Stimulated activated CD4-positive, alpha-beta T cell treated with anti-CD3 and anti-CD28 coated beads, Interleukin-4, amount 100 ng/mL, for 1 hour (primary cell): ENCODE results near the gene FBXO11.
A peak's percentile ranks its signal among the peaks of the same experiment; 100 is the strongest.

Source experiments
- DNase-seq: peaks from one replicate; pipeline ENCODE4 v3.0.0-alpha.2; 2020

FBXO11 gene

DNA sequence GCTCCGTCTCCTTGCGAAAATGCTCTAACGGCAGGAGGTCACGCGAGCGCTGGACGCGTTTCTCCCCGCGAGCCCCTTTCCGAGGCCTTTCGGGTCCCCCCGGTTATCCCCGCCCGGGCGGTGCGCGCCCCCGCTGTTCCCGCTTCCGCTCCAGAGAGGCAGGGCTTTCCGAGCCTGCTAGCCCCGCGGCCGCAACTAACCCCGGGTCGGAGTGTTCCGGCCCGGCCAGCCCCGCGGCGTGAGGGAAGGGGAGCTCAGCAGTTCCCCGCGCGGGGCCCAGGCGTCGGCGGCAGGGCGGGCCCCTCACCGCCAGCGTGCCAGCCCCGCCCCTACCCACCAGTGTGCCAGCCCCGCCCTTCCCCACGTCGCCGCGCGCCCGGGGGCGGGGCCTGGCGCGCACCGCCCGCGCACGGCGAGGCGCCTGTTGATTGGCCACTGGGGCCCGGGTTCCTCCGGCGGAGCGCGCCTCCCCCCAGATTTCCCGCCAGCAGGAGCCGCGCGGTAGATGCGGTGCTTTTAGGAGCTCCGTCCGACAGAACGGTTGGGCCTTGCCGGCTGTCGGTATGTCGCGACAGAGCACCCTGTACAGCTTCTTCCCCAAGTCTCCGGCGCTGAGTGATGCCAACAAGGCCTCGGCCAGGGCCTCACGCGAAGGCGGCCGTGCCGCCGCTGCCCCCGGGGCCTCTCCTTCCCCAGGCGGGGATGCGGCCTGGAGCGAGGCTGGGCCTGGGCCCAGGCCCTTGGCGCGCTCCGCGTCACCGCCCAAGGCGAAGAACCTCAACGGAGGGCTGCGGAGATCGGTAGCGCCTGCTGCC is 123.4 kb downstream of the FBXO11 start, which contains the start of gene MSH6:
MSH6 (plus strand) TSS at position 475 of the 815 bp plus-strand sequence; CDS start at position 564, 89 bp downstream.
- peak; percentile 88 for DNase-seq

- no peak for DNase-seq
Observed at GRCh38 chr2:47782381-47782670, 124.0 kb downstream of the FBXO11 start.

GRCh38 chr2:47779426-47779790 is 126.9 kb downstream of the FBXO11 start:
- DNase-seq, result no peak

- DNase-seq, result no peak
Observed at GRCh38 chr2:47778698-47779425, 127.4 kb downstream of the FBXO11 start.

DNA sequence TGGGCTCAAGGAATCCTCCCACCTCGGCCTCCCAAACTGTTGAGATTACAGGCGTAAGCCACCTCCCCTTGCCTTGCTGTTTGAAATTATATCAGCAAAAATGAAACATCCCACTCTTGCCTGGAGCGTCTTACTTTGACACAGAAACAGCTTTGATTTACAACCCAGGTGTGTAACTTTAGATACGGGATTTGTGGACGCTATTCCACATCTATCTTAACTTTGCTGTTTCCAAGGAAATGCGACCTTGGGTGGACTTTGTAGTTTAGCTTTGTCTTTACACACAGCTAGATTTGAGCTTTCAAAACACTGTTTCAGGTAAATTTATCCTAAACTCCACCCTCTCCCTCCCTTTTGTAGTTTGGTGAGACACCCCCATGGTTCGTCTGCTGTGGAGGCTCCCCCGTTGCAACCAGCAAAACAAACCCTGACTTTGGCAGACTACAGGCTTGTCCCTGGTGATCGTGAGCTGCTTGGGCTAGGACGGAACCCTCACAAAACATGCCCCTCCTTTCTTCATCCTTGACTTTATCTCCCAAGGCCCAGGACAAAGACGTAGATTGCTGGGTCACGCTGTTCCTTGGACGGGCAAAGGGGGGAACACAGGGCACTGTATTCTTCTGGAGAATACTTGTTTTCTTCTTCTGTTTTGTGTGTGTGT is 128.9 kb downstream of the FBXO11 start:
- no peak for DNase-seq

GRCh38 chr2:47774567-47774966 is 131.7 kb downstream of the FBXO11 start:
- DNase-seq, result no peak

GRCh38 chr2:47772343-47772742 is 134.0 kb downstream of the FBXO11 start:
- no peak for DNase-seq

DNA sequence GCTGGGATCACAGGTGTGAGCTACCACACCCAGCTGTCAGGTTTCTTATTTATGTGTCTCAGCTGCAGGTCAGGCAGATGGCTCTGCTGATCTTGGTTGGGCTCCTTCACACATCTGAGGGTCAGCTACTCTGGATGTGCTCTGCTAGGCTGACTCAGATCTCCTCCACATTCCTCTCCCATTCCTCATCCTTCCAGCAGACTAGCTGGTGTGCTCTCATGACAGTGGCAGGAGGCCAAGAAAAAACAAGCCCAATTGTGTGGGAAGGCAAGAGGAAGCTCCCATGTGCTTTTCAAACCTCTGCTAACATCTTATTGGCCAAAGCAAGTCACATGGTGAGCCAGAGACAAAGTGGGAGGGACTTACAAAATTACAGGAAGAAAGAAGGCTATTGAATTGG is 135.1 kb downstream of the FBXO11 start:
- no peak for DNase-seq

GRCh38 chr2:47769318-47769717 is 137.0 kb downstream of the FBXO11 start:
- no peak for DNase-seq

DNA sequence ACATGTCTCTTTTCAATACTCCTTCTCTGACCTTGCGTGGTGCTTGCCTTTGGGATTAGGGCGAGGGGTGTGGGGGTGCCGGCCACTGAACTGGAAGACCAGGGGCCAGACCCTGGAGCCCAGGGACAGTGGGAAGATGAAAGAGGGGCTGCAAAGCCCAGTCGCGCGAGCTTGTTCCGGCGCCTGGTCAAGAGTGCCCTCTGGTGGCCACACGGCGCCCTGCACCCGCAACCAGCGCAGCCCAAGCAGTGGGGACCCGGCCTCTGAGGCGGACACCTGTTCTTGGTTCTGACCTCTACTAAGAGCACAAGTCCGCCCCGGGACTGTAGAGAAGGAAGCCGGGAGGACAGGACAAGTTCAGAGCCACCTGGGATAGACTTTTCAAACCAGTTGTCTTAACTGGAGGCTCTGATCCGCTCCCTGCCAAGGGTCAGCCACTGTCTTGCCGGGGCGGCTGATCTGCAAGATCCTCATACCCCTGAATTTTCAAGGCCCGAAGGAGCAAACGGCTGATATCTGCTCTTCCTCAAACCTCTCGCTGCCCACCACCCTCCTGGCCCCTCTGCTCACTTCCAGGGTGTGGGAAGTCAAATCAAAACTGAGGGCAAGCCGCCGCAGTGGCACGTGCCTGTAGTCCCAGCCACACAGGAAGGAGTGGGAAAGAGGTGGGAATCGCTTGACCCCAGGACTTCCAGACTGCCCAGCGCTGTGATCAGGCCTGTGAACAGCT is 138.3 kb downstream of the FBXO11 start:
- DNase-seq, result peak; percentile 73

DNA sequence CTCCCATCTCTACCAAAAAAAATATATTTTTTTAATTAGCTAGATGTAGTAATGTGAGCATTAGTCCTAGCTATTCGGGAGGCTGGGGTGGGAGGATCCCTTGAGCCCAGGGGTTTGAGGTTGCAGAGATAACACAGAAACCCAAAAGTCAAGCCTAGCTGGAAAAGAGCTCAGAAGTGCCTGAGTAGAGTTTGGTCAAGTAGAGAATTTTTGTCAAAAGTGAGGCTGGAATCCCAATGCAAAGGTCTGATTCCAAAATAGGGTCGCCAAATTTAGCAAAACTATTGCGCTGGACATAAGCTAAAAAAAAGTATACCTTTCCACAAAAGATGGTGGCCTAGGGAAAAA is 138.8 kb downstream of the FBXO11 start:
- DNase-seq, result no peak

DNA sequence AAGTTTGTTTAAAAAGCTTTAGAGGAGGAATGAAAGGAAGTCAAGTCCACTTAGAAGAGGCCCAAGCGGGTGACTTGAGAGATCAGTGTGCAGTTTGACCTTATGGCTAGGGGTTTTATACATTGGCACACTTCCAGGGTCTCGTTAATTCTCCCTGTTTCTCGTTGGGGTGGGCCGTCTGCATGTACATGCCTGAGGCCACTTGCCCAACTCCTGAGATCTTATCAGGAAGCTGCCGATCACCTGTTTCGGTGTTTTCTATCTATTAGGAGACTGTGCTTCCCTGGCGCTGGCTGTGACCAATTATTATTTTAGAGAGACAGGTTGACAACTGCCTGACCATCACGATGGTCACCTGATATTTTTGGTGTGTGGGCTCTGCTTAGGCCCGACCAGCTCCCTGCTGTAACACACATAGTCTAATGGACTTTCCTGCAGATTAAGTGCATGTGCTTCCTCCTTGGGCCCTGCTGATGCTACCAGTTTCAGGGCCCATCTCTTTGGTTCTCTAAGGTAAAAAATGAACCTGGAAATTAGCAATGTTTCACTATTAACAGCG is 154.4 kb downstream of the FBXO11 start:
- no peak for DNase-seq

DNA sequence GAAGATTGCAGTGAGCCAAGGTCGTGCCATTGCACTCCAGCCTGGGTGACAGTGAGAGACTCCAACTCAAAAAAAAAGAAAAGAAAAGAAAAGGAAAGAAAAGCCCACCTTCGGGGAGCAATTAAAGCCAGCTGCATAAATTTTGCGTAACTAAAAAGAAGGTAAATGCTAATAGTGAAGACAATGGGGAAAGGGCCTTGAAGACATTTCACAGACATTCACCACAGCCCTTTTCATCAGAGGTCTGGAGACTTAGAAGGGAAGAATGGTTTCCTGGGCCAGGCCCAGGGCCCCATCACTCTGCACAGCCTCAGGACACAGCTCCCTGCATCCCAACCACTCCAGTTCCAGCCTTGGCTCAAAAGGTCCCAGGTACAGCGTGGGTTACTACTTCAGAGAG is 158.4 kb downstream of the FBXO11 start:
- no peak for DNase-seq

DNA sequence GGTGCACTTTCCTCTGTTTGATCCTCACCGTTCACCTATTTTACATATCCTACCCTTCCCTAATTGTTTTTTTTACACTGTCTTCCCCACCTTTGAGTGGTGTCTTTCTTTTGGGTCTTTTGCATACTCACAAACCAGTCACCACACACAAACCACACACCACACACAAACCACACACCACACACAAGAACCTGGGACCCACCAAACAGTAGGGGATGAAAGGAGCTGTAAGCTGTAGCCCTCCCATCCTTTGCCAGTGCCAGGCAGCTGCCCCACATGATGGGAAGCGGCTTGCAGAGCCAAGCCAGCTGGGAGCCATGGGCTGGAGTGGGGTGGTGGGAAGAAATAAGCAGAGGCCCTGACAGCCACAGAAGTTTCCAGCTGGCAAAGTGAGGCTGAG is 162.2 kb downstream of the FBXO11 start:
- no peak for DNase-seq

DNA sequence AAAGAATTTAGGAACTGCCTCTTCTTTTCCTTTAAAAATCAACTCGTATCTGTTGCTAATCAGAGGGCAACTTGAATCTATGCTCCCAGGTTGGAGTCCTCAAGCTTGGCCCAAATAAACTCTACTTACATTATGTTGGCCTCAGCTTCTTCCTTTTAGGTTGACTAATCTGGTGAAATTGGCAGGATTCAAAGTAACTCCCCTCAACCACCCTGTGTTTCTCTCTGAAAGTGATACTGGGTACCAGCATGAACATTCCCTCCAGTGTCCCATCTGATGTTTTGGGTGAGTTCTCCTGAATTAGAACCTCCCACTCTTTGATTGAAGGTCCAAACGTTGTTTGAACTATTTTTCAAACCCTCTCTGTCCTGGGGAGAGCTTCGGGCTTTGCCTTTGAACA is 164.7 kb downstream of the FBXO11 start:
- no peak for DNase-seq

GRCh38 chr2:47741101-47741500 is 165.2 kb downstream of the FBXO11 start:
- no peak for DNase-seq
